Fibroblast of villous mesenchyme (primary cell): ENCODE results near the gene HRG. TPM values are rescaled to one million over a fixed set of nuclear protein-coding genes. Genes with fewer than 3 reads are reported as not detected.
"Not testable (repeated sequence)": the region's sequence is repeated elsewhere in the genome, so short reads cannot be mapped to it uniquely, and the experiment has no call there.

Experiments
- DNase-seq: peaks from one replicate; pipeline ENCODE4 v3.0.0-alpha.2; 2010; ENCODE audit warnings: low read depth
- H3K4me3 ChIP-seq: 2 replicates; pipeline ENCODE4 v1.5.1; 2011; ENCODE audit warnings: low read depth, mild to moderate bottlenecking, low read length
- CTCF ChIP-seq: IDR thresholded peaks from 2 replicates; pipeline ENCODE4 v1.5.1; 2012; ENCODE audit warnings: low read depth, mild to moderate bottlenecking, low read length; ENCODE audit not compliant: insufficient read depth
- total RNA-seq: library from RNA; depleted of rRNA; stranded (reverse); fragments of >200 nt; gene quantifications from 2 replicates; pipeline ENCODE4 v1.2.3, GENCODE V29; 2012

The HRG gene
- total RNA-seq, 1 donor = not detected

- TF ChIP-seq CTCF = no peak
- no peak overlapping the region for H3K4me3 ChIP-seq
- no peak for DNase-seq
These were observed 21.4 kb downstream of the HRG start for GRCh38 chr3:186687120-186687651.

GRCh38 chr3:186690304-186690703, 24.5 kb downstream of the HRG start:
- not testable (repeated sequence) for DNase-seq, H3K4me3 ChIP-seq

- DNase-seq = no peak
- H3K4me3 ChIP-seq = no peak overlapping the region
- TF ChIP-seq CTCF = no peak
These were observed 25.9 kb downstream of the HRG start for GRCh38 chr3:186691676-186692075.

GRCh38 chr3:186693843-186694242, 28.0 kb downstream of the HRG start:
- no peak for TF ChIP-seq CTCF
- H3K4me3 ChIP-seq = no peak overlapping the region
- no peak for DNase-seq

GRCh38 chr3:186694288-186695032, 28.6 kb downstream of the HRG start:
- no peak overlapping the region for H3K4me3 ChIP-seq
- no peak for TF ChIP-seq CTCF
- no peak for DNase-seq

DNA sequence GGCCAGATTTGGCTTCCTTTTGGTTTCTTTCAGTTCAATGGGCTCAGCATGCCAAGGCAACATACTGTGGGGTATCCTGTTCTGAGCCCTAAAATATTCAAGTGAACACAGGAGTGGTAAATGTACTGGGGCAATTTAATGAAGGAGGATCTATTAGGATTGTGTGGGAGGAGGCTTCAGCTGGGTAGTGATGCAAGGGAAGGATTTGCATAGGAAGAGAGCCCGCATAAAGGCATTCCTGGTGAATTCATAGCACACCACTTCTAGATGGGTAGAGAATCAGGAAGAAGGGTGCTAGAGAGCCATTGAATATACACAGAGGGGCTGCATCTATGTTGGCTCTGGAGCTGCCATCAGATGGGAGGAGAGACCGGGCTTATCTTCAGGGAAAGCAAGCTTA, 30.7 kb downstream of the HRG start:
- TF ChIP-seq CTCF = no peak
- no peak overlapping the region for H3K4me3 ChIP-seq
- DNase-seq = no peak

- no peak for TF ChIP-seq CTCF
- DNase-seq = no peak
- no peak overlapping the region for H3K4me3 ChIP-seq
These were observed 31.7 kb downstream of the HRG start for GRCh38 chr3:186697510-186697909.
